Smooth muscle cell (in vitro differentiated cells): ENCODE results near the gene YTHDF1. TPM values are rescaled to one million over a fixed set of nuclear protein-coding genes. Genes with fewer than 3 reads are reported as not detected.
A peak's percentile ranks its signal among the peaks of the same experiment; 100 is the strongest.

Experiments
- DNase-seq: peaks from one replicate; lab custom pipeline; 2025; ENCODE audit not compliant: unreplicated experiment; lab: John Stamatoyannopoulos, UW
- H2AFZ ChIP-seq: fragments of 200-600 bp; sonication (generic); 2 replicates; pipeline ENCODE4 v1.6.0; 2016; ENCODE audit warnings: antibody characterized with exemption, low read depth, mild to moderate bottlenecking
- H3F3A ChIP-seq: fragments of 200-600 bp; sonication (generic); 2 replicates; pipeline ENCODE4 v1.6.0; 2017; ENCODE audit warnings: antibody characterized with exemption, low read depth
- H3K27ac ChIP-seq: fragments of 200-600 bp; sonication (generic); 2 replicates; pipeline ENCODE4 v1.5.1; 2016; ENCODE audit warnings: low read depth, mild to moderate bottlenecking
- H3K27me3 ChIP-seq: fragments of 200-600 bp; sonication (generic); 2 replicates; pipeline ENCODE4 v1.6.1; 2016; ENCODE audit warnings: low read depth, mild to moderate bottlenecking
- H3K36me3 ChIP-seq: fragments of 200-600 bp; sonication (generic); 2 replicates; pipeline ENCODE4 v1.5.1; 2016; ENCODE audit warnings: low read depth
- H3K4me1 ChIP-seq: fragments of 200-600 bp; sonication (generic); 2 replicates; pipeline ENCODE4 v1.5.1; 2016; ENCODE audit warnings: low read depth
- H3K4me2 ChIP-seq: fragments of 200-600 bp; sonication (generic); 2 replicates; pipeline ENCODE4 v1.6.0; 2016; ENCODE audit warnings: mild to moderate bottlenecking
- H3K4me3 ChIP-seq: fragments of 200-600 bp; sonication (generic); 2 replicates; pipeline ENCODE4 v1.5.1; 2016; ENCODE audit warnings: mild to moderate bottlenecking
- H3K79me2 ChIP-seq: fragments of 200-600 bp; sonication (generic); 2 replicates; pipeline ENCODE4 v1.6.0; 2016; ENCODE audit warnings: low read depth, mild to moderate bottlenecking
- H3K9ac ChIP-seq: fragments of 200-600 bp; sonication (generic); 2 replicates; pipeline ENCODE4 v1.6.0; 2016; ENCODE audit warnings: low read depth
- H3K9me3 ChIP-seq: fragments of 200-600 bp; sonication (generic); replicated peaks from 2 replicates; pipeline ENCODE4 v1.5.1; 2016; ENCODE audit warnings: low read depth
- H4K20me1 ChIP-seq: fragments of 200-600 bp; sonication (generic); 2 replicates; pipeline ENCODE4 v1.6.0; 2016; ENCODE audit warnings: low read depth
- CTCF ChIP-seq: fragments of 200-600 bp; sonication (generic); IDR thresholded peaks from 2 replicates; pipeline ENCODE4 v1.5.1; 2017; ENCODE audit warnings: borderline replicate concordance, mild to moderate bottlenecking, antibody characterized with exemption; ENCODE audit not compliant: insufficient read depth, poor library complexity, severe bottlenecking
- WGBS: methylation state at CpG from one replicate; pipeline ENCODE4 v1.1.7; 2016; ENCODE audit warnings: low lambda C conversion rate; 5-methylcytosine and 5-hydroxymethylcytosine counted together
- polyA plus RNA-seq: library from polyadenylated mRNA; unstranded; fragments of >200 nt; fragmentation: Nextera tagmentation; extraction: Ambion mirVana; gene quantifications from 2 replicates; pipeline ENCODE4 v1.2.1, GENCODE V29; 2016
- total RNA-seq: library from RNA; depleted of rRNA; stranded (reverse); fragments of >200 nt; gene quantifications from 2 replicates; pipeline ENCODE4 v1.2.3, GENCODE V29; 2014

YTHDF1 gene
- total and polyA plus RNA-seq, 2 experiments from 2014 or later = 28.2 to 35.8 TPM

GRCh38 chr20:63262836-63263235 lies 46.9 kb upstream of the YTHDF1 start:
- Histone ChIP-seq H3K9ac (no peak overlapping the region), H4K20me1 (no peaks in the 10 kb centered on the region), H3K4me2 (no peak overlapping the region), H3K27ac (no peak overlapping the region), H3K27me3 (no peaks in the 10 kb centered on the region), H3K4me1 (peaks cover 15% of the 10 kb centered on the region), H3K79me2 (no peaks in the 10 kb centered on the region), H3F3A (peaks cover 4% of the 10 kb centered on the region), H3K4me3 (no peak overlapping the region), H3K36me3 (no peaks in the 10 kb centered on the region), H3K9me3 (no peaks in the 10 kb centered on the region), H2AFZ (no peak overlapping the region)
- TF ChIP-seq CTCF = no peak
- 95% methylated on average over 8 of the region's 9 CpGs for WGBS
- DNase-seq = no peak

- H3K36me3 ChIP-seq = no peaks in the 10 kb centered on the region
- no peaks in the 10 kb centered on the region for H4K20me1 ChIP-seq
- 76% methylated on average over 17 of the region's 30 CpGs for WGBS
- H3K4me3 ChIP-seq = no peak overlapping the region
- peaks cover 13% of the 10 kb centered on the region for H3K4me1 ChIP-seq
- no peaks in the 10 kb centered on the region for H3K79me2 ChIP-seq
- H3K9me3 ChIP-seq = no peaks in the 10 kb centered on the region
- H3K27me3 ChIP-seq = no peaks in the 10 kb centered on the region
- TF ChIP-seq CTCF = no peak
- no peak overlapping the region for H3K9ac ChIP-seq
- H2AFZ ChIP-seq = peak overlapping the region; percentile 90
- no peaks in the 10 kb centered on the region for H3F3A ChIP-seq
- peak overlapping the region; percentile 45 for H3K4me2 ChIP-seq
- DNase-seq = no peak
- no peak overlapping the region for H3K27ac ChIP-seq
These were observed 46.0 kb upstream of the YTHDF1 start for GRCh38 chr20:63261795-63262528.

- Histone ChIP-seq H3K4me3 (no peak overlapping the region), H3K9ac (no peak overlapping the region), H3K79me2 (no peaks in the 10 kb centered on the region), H3F3A (no peaks in the 10 kb centered on the region), H3K4me1 (peaks cover 13% of the 10 kb centered on the region), H3K36me3 (no peaks in the 10 kb centered on the region), H3K9me3 (no peaks in the 10 kb centered on the region), H2AFZ (peak overlapping the region; percentile 90), H3K27me3 (no peaks in the 10 kb centered on the region), H4K20me1 (no peaks in the 10 kb centered on the region), H3K4me2 (peak overlapping the region; percentile 45), H3K27ac (peak overlapping the region; percentile 21)
- 55% methylated on average over 24 of the region's 25 CpGs for WGBS
- no peak for TF ChIP-seq CTCF
- peak; percentile 9 for DNase-seq
These were observed 45.3 kb upstream of the YTHDF1 start for GRCh38 chr20:63261060-63261794.
